ENCODE measurements around the gene NRXN2. TPM values are rescaled to one million over a fixed set of nuclear protein-coding genes. Genes with fewer than 3 reads are reported as not detected.

The NRXN2 gene
- total RNA-seq, 1 donor from 2014 or later, result 9.8 TPM

DNA sequence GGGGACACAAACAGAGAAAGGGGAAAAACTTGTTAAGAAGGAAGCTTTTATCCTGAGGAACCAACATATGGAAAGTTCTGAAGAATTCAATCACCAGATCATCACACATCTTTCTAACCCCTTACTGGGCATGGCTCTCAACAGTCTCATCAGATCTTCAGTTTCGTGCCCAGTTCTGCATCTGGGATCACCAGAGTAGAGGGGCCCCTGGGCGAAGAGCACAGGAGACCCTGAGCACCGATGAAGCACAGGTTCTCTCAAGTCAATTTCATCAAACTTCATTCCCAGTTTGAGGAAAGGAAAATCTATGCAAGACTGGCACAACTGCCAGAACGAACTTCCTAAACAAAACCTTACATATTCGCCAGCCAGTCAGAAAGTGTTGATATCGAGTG, 45.3 kb upstream of the NRXN2 start:
- TF ChIP-seq, protein P1, sequence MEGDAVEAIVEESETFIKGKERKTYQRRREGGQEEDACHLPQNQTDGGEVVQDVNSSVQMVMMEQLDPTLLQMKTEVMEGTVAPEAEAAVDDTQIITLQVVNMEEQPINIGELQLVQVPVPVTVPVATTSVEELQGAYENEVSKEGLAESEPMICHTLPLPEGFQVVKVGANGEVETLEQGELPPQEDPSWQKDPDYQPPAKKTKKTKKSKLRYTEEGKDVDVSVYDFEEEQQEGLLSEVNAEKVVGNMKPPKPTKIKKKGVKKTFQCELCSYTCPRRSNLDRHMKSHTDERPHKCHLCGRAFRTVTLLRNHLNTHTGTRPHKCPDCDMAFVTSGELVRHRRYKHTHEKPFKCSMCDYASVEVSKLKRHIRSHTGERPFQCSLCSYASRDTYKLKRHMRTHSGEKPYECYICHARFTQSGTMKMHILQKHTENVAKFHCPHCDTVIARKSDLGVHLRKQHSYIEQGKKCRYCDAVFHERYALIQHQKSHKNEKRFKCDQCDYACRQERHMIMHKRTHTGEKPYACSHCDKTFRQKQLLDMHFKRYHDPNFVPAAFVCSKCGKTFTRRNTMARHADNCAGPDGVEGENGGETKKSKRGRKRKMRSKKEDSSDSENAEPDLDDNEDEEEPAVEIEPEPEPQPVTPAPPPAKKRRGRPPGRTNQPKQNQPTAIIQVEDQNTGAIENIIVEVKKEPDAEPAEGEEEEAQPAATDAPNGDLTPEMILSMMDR (IDR thresholded peaks at IDR 0.05; ENCODE audit: unreplicated experiment), result no peak
- DNase-seq (ENCODE audit: low spot score in 2 of 2, unreplicated experiment in 2 of 2), result no peak
- peaks cover 2% of the 10 kb centered on the region for H3K4me1 Mint-ChIP-seq
- H3K4me3 Mint-ChIP-seq, result no peak overlapping the region
- no peaks in the 10 kb centered on the region for H3K9me3 Mint-ChIP-seq
- no peak overlapping the region for H3K27ac Mint-ChIP-seq
- no peaks in the 10 kb centered on the region for H3K27me3 Mint-ChIP-seq (ENCODE audit: low read depth)
- peaks cover 57% of the 10 kb centered on the region for H3K36me3 Mint-ChIP-seq

DNA sequence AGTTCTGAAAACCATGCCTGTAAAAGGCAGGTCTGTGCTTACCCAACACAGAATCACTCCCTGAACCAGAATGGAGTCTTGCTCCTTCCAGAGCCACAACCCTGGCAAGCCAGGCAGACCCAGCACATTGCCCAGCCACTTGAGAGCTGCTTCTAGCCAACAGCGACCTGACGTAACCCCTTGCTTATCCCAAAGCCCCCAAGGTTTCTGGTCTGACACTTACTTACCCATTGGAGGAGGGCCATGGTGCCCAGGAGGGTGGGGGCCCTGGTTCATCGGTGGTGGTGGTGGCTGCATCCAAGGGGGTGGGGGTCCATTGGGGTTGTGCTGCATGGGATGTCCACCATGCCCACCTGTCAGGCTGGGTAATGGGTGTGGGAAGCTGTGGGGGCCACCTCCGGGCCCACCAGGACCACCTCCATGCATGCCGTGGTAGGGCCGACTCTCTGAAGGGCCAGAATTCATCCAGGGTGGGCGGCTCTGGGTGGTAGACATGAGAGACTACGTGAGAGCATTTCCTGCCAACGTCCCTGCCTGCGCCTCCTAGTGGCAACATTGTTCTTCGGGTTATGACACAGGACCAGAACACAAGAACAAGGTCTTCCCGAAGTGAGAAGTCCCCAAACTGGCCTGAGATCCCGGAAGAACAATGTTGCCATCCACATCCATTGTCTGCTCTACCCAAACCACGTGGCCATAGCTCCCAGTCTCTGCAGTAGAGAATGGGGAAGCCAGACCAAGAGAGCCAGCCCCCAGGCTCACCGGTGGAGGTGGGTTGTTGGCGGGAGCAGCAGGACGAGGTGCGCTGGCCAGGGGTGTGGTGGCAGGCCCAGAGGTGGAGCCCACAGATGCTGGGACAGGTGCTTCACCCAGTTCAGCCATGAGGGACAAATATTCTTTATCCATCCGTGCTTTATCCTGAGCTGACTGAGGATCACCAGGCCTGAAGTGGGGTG, 44.6 kb upstream of the NRXN2 start:
- DNase-seq (ENCODE audit: low spot score in 2 of 2, unreplicated experiment in 2 of 2), result peak in 1 of 2 experiments; percentile 78
- Mint-ChIP-seq H3K4me1 (peaks cover 2% of the 10 kb centered on the region), H3K27me3 (ENCODE audit: low read depth) (no peaks in the 10 kb centered on the region), H3K4me3 (no peak overlapping the region), H3K36me3 (peaks cover 53% of the 10 kb centered on the region), H3K9me3 (no peaks in the 10 kb centered on the region), H3K27ac (peak overlapping the region; percentile 59)
- TF ChIP-seq, protein P1 (IDR thresholded peaks at IDR 0.05; ENCODE audit: unreplicated experiment), result peak; percentile 91

DNA sequence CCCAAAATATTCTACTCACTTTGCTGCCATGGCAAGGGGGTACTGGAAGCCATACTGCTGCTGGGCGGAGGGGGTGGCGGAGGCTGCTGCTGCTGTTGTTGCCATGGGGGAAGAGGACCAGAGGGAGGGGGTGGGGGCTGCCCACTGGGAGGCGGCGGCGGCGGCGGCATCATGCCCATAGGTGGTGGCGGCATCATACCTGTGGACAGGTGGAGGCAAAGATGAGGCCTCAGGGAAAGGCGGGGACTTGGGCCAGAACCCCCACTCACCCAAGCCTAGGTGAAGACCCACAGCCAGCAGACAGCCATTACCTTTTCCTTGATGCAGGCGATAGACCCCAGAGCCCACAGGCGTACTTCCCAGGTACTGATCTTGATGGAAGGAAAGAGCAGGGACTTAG, 43.9 kb upstream of the NRXN2 start:
- peaks cover 48% of the 10 kb centered on the region for H3K36me3 Mint-ChIP-seq
- DNase-seq (ENCODE audit: low spot score in 2 of 2, unreplicated experiment in 2 of 2), result no peak
- TF ChIP-seq, protein P1 (IDR thresholded peaks at IDR 0.05; ENCODE audit: unreplicated experiment), result no peak
- no peaks in the 10 kb centered on the region for H3K27me3 Mint-ChIP-seq (ENCODE audit: low read depth)
- H3K4me1 Mint-ChIP-seq, result peaks cover 2% of the 10 kb centered on the region
- H3K27ac Mint-ChIP-seq, result no peak overlapping the region
- no peak overlapping the region for H3K4me3 Mint-ChIP-seq
- H3K9me3 Mint-ChIP-seq, result no peaks in the 10 kb centered on the region

DNA sequence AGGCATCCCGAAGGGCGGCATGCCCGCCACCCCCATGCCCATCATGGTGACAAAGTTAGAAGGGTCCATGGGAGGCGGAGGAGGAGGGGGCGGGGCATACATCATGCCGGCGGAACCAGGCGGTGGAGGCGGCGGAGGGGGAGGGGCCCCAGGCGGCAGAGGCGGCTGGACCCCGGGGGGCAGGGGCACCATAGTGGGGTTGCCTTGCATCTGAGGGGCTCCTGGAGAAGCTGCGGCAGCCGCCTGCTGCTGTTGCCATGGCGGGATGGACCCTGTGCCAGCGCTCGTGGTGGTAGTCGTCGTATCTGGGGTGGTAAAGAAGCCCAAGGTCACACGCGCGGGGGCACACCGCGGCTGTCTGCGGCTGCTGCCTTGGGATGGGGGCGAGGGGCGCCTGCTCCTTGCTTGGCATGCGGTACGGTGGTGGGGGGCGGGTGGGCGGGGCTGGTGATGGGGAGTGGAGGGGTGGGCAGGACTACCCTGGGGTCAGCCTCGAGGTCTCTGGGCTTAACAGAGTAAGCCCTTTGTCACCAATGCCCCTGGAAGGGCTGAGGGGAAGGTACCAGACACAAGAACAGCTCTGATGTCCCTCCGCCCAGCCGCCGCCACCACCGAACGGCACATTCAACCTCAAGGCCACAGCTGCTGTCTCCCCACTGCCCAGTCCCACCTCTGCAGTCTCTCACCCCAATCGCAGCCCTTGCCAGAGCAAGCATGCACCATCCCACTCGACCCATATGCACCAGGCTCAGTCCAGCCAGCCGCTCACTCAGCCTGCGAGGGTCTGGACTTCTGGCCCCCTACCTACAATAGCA, 43.1 kb upstream of the NRXN2 start:
- no peak for DNase-seq (ENCODE audit: low spot score in 2 of 2, unreplicated experiment in 2 of 2)
- Mint-ChIP-seq H3K27me3 (ENCODE audit: low read depth) (no peaks in the 10 kb centered on the region), H3K4me1 (peaks cover 2% of the 10 kb centered on the region), H3K4me3 (no peak overlapping the region), H3K9me3 (no peaks in the 10 kb centered on the region), H3K27ac (no peak overlapping the region), H3K36me3 (peaks cover 42% of the 10 kb centered on the region)
- TF ChIP-seq, protein P1 (IDR thresholded peaks at IDR 0.05; ENCODE audit: unreplicated experiment), result no peak

DNA sequence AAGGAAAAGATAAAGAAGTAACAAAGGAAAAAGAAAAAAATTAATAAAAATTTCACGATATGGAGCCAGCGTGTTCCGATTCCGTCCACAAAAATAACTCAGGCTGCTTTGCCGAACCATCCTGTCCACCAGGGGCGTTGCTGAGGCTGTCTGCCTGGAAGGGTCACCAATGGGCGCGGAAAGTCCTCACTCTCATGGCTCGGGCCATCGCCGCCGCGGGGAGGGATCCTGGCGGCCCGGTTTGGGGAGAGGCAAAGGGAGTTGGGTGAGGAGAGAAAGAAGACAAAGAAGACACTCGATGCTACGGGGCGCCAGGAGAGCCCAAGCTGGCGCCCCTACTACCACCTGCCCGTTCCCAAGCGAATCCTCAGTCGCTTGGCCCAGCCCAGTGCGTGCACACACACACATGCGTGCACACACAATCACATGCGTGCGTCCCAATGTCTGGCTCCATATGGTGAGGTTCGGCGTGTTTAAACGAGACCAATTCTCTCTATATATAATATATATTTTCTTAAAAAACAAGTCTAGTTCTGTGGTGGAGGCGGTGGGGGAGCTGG, 42.4 kb upstream of the NRXN2 start:
- Mint-ChIP-seq H3K27me3 (ENCODE audit: low read depth) (no peaks in the 10 kb centered on the region), H3K27ac (no peak overlapping the region), H3K4me1 (peaks cover 5% of the 10 kb centered on the region), H3K4me3 (no peak overlapping the region), H3K9me3 (no peaks in the 10 kb centered on the region), H3K36me3 (peaks cover 36% of the 10 kb centered on the region)
- TF ChIP-seq, protein P1 (IDR thresholded peaks at IDR 0.05; ENCODE audit: unreplicated experiment), result peak; percentile 8
- no peak for DNase-seq (ENCODE audit: low spot score in 2 of 2, unreplicated experiment in 2 of 2)
